HCT116 (cell line): ENCODE results near the gene TAS2R19.
"Not testable (repeated sequence)": the region's sequence is repeated elsewhere in the genome, so short reads cannot be mapped to it uniquely, and the experiment has no call there.

Source experiments
- CEBPB ChIP-seq: IDR thresholded peaks from 2 replicates; pipeline ENCODE4 v1.6.1; 2012; ENCODE audit warnings: low read depth
- EZH2 ChIP-seq: fragments of 200-600 bp; sonication (generic); IDR thresholded peaks from 2 replicates; pipeline ENCODE4 v1.6.1; 2017; ENCODE audit warnings: antibody characterized with exemption, mixed run types
- EZH2phosphoT487 ChIP-seq: fragments of 200-600 bp; IDR thresholded peaks from 2 replicates; pipeline ENCODE4 v1.6.1; 2018; ENCODE audit warnings: antibody characterized with exemption, borderline replicate concordance
- JUND ChIP-seq: IDR thresholded peaks from 2 replicates; pipeline ENCODE4 v1.6.1; 2012
- POLR2A ChIP-seq: IDR thresholded peaks from 2 replicates; pipeline ENCODE4 v1.7.0; 2011; ENCODE audit warnings: borderline replicate concordance; ENCODE audit not compliant: insufficient read depth, insufficient read length; ENCODE audit errors: extremely low read depth
- POLR2AphosphoS5 ChIP-seq: IDR thresholded peaks from 2 replicates; pipeline ENCODE4 v1.6.1; 2011; ENCODE audit warnings: mild to moderate bottlenecking, low read depth, low read length, moderate library complexity
- SIN3A ChIP-seq: IDR thresholded peaks from 2 replicates; pipeline ENCODE4 v1.6.1; 2012; ENCODE audit warnings: low read depth
- SP1 ChIP-seq: IDR thresholded peaks from 2 replicates; pipeline ENCODE4 v1.6.1; 2012; ENCODE audit warnings: low read depth
- TF ChIP-seq, protein P1 (sequence below): IDR thresholded peaks from 2 replicates; pipeline ENCODE4 v1.6.1; 2012
- TF ChIP-seq, protein P2 (sequence below), 3 experiments: fragments of 200-600 bp in 1 of 3; sonication (generic) in 1 of 3; IDR thresholded peaks in 2 of 3; conservative IDR thresholded peaks in 1 of 3; 2 replicates each; pipeline ENCODE4 v1.5.1; 2012 to 2017; ENCODE audit warnings: low read depth in 2 of 3, low read length in 2 of 3, antibody characterized with exemption in 1 of 3, borderline replicate concordance in 1 of 3, control low read depth in 1 of 3, mild to moderate bottlenecking in 1 of 3, mixed read lengths in 1 of 3, mixed run types in 1 of 3, moderate library complexity in 1 of 3; ENCODE audit not compliant: insufficient read depth in 1 of 3

DNA sequence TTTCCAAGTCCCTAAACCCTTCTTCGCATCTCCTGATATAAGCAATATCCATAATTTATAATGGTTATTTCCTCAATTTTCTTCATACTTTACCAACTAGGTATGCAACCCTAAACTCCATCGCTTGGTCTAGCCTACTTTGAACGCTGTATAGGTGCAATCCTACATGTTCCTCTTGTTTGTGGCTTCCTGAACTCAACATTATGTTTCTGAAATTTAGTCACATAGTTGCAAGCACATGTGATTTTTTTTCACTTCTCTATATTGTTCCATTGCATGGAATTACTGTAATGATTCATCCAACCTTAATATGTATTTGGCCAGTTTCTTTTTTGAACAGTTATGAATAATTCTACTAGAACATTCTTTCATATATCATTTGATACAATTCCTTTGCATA lies 11.5 kb upstream of the TAS2R19 start:
- not testable (repeated sequence) for TF ChIP-seq EZH2, JUND, SP1, CEBPB, POLR2AphosphoS5, POLR2A, EZH2phosphoT487, SIN3A
- TF ChIP-seq, protein P1, sequence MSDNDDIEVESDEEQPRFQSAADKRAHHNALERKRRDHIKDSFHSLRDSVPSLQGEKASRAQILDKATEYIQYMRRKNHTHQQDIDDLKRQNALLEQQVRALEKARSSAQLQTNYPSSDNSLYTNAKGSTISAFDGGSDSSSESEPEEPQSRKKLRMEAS, result not testable (repeated sequence)
- TF ChIP-seq, protein P2, sequence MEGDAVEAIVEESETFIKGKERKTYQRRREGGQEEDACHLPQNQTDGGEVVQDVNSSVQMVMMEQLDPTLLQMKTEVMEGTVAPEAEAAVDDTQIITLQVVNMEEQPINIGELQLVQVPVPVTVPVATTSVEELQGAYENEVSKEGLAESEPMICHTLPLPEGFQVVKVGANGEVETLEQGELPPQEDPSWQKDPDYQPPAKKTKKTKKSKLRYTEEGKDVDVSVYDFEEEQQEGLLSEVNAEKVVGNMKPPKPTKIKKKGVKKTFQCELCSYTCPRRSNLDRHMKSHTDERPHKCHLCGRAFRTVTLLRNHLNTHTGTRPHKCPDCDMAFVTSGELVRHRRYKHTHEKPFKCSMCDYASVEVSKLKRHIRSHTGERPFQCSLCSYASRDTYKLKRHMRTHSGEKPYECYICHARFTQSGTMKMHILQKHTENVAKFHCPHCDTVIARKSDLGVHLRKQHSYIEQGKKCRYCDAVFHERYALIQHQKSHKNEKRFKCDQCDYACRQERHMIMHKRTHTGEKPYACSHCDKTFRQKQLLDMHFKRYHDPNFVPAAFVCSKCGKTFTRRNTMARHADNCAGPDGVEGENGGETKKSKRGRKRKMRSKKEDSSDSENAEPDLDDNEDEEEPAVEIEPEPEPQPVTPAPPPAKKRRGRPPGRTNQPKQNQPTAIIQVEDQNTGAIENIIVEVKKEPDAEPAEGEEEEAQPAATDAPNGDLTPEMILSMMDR (IDR thresholded peaks at IDR 0.05 in 2 of 3, conservative IDR thresholded peaks at IDR 0.05 in 1 of 3; ENCODE audit: borderline replicate concordance in 1 of 3, insufficient read depth in 1 of 3, low read depth in 2 of 3, low read length in 2 of 3), result not testable (repeated sequence)
